ENCODE data around the gene PHF14.

The PHF14 gene

DNA sequence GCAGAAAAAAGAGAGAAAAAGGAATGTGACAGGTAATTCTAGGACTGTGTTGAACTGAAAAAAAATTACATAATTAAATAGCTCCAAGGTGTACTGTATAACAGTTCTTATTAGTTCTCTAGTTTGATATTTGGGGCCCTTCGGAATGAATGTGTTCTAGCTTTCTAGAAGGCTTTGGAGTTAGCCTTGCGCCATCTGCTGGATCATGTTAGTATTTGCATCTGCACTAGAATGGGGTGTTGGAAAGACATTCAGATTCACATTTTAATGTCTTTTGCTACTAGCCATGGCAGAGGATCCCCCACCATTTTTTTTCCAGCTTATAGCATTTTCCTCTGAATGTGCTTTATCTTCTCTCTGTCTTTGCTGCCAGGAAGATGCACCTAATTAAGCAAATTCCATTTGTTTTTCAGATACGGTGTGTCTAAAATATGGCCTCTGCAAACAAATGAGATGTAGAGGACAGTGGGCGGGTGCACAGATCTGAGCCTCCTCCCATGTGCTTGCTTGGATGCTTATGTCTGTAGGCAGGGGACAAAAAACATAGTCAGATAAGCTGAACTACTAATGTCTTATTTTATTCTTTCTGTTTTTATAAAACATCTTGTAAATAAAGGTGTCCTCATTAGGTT lies 238.5 kb downstream of the PHF14 start:
- peak; percentile 48 for DNase-seq

GRCh38 chr7:11212816-11213215 lies 239.1 kb downstream of the PHF14 start:
- no peak for DNase-seq

- no peak for DNase-seq
Measured at GRCh38 chr7:11213266-11213665, 239.6 kb downstream of the PHF14 start.

DNA sequence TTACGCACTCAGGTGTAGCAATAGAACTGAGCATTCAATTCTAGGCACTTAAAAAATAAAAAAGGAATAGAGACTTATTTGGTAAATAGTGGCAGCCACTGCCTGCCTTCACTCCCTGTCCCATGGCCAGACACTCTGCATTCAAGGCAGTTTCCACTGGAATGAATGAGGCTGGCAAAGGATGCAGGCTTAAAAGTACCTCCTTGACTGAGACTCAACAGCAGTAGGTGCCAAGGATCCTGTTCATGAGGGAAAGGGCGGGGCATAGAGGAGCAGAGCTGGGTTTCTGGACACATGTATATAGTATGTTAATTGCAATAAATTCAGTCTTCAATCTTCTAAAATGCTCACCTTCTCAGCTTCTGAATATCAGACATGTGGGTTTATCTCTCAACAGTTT lies 242.6 kb downstream of the PHF14 start:
- no peak for DNase-seq

GRCh38 chr7:11217848-11218565 lies 244.3 kb downstream of the PHF14 start:
- no peak for DNase-seq

Data from CD4-positive, alpha-beta T cell treated with Interleukin-6 for 4 hours (primary cell).